CD4-positive, alpha-beta T cell treated with Interleukin-15 for 1 hour (primary cell): ENCODE results near the gene UBXN2A.
"Not testable (repeated sequence)": the region's sequence is repeated elsewhere in the genome, so short reads cannot be mapped to it uniquely, and the experiment has no call there.

ENCODE experiments used
- DNase-seq: peaks from one replicate; pipeline ENCODE4 v3.0.0-alpha.2; 2020

UBXN2A gene

GRCh38 chr2:23941644-23942043, 1.4 kb downstream of the UBXN2A start:
- DNase-seq: no peak

GRCh38 chr2:23943666-23944065, 3.4 kb downstream of the UBXN2A start:
- no peak for DNase-seq

- no peak for DNase-seq
Measured at GRCh38 chr2:23944527-23944926, 4.3 kb downstream of the UBXN2A start.

GRCh38 chr2:23944976-23945375, 4.7 kb downstream of the UBXN2A start:
- DNase-seq: no peak

GRCh38 chr2:23947350-23947749, 7.1 kb downstream of the UBXN2A start:
- no peak for DNase-seq

- not testable (repeated sequence) for DNase-seq
Measured at GRCh38 chr2:23952558-23952957, 12.3 kb downstream of the UBXN2A start.

- no peak for DNase-seq
Measured at GRCh38 chr2:23953625-23954024, 13.4 kb downstream of the UBXN2A start.

GRCh38 chr2:23954325-23955014, 14.2 kb downstream of the UBXN2A start:
- no peak for DNase-seq

- DNase-seq: no peak
Measured at GRCh38 chr2:23967846-23968245, 27.6 kb downstream of the UBXN2A start.

GRCh38 chr2:23976883-23977282, 36.6 kb downstream of the UBXN2A start:
- DNase-seq: no peak

GRCh38 chr2:23988371-23988770, 48.1 kb downstream of the UBXN2A start:
- DNase-seq: no peak

GRCh38 chr2:23992931-23993330, 52.7 kb downstream of the UBXN2A start:
- no peak for DNase-seq

- no peak for DNase-seq
Measured at GRCh38 chr2:23993736-23994269, 53.5 kb downstream of the UBXN2A start.

- no peak for DNase-seq
Measured at GRCh38 chr2:23994567-23994966, 54.3 kb downstream of the UBXN2A start.

GRCh38 chr2:24007693-24008092, 67.4 kb downstream of the UBXN2A start:
- DNase-seq: no peak

GRCh38 chr2:24008672-24009366, 68.6 kb downstream of the UBXN2A start:
- DNase-seq: no peak

GRCh38 chr2:24009367-24009679, 69.1 kb downstream of the UBXN2A start:
- DNase-seq: no peak

- no peak for DNase-seq
Measured at GRCh38 chr2:24009680-24010476, 69.6 kb downstream of the UBXN2A start, which contains the start of gene MFSD2B. MFSD2B (plus strand) TSS chr2:24010085; CDS start chr2:24010097, 12 bp downstream.

- no peak for DNase-seq
Measured at GRCh38 chr2:24010477-24011249, 70.4 kb downstream of the UBXN2A start.

- no peak for DNase-seq
Measured at GRCh38 chr2:24011250-24012104, 71.2 kb downstream of the UBXN2A start.

- DNase-seq: no peak
Measured at GRCh38 chr2:24012521-24013188, 72.4 kb downstream of the UBXN2A start.
